Spleen (tissue), 11 donors: ENCODE measurements around the gene ADGRD1. TPM values are rescaled to one million over a fixed set of nuclear protein-coding genes. Genes with fewer than 3 reads are reported as not detected.

Experiments
- DNase-seq: peaks from one replicate; pipeline ENCODE4 v3.0.0-alpha.2; 2020
- H3K27ac ChIP-seq, 8 donors: fragments of 200-600 bp; sonication (generic) in 7 of 8; 1 replicate in 4 of 8; 2 replicates in 4 of 8; pipeline versions ENCODE4 v1.5.0 to v1.8.0; 2016 to 2021; ENCODE audit warnings: inconsistent platforms in 4 of 8, mild to moderate bottlenecking in 4 of 8, moderate library complexity in 1 of 8
- H3K27me3 ChIP-seq, 7 donors: fragments of 200-600 bp; sonication (generic) in 6 of 7; replicated peaks in 1 of 7; 1 replicate in 4 of 7; 2 replicates in 3 of 7; pipeline versions ENCODE4 v1.5.0 to v1.8.0; 2016 to 2021; ENCODE audit warnings: inconsistent platforms in 3 of 7, mild to moderate bottlenecking in 1 of 7
- H3K36me3 ChIP-seq, 6 donors: fragments of 200-600 bp; sonication (generic) in 5 of 6; 1 replicate in 4 of 6; 2 replicates in 2 of 6; pipeline versions ENCODE4 v1.5.0 to v1.8.0; 2016 to 2021; ENCODE audit warnings: inconsistent platforms in 2 of 6
- H3K4me1 ChIP-seq, 6 donors: fragments of 200-600 bp; sonication (generic) in 5 of 6; 1 replicate in 3 of 6; 2 replicates in 3 of 6; pipeline versions ENCODE4 v1.5.0 to v1.8.0; 2016 to 2021; ENCODE audit warnings: inconsistent platforms in 3 of 6
- H3K4me3 ChIP-seq, 8 donors: fragments of 200-600 bp; sonication (generic) in 7 of 8; 1 replicate in 4 of 8; 2 replicates in 4 of 8; pipeline versions ENCODE4 v1.5.0 to v1.8.0; 2016 to 2021; ENCODE audit warnings: inconsistent platforms in 4 of 8, mild to moderate bottlenecking in 4 of 8, moderate library complexity in 2 of 8
- H3K9me3 ChIP-seq, 8 donors: fragments of 200-600 bp; sonication (generic) in 7 of 8; 1 replicate in 4 of 8; 2 replicates in 4 of 8; pipeline versions ENCODE4 v1.5.0 to v1.8.0; 2016 to 2021; ENCODE audit warnings: inconsistent platforms in 4 of 8
- CTCF ChIP-seq, 11 experiments: fragments of 200-600 bp in 7 of 11; fragments of 450-650 bp in 4 of 11; sonication (generic) in 4 of 11; IDR thresholded peaks in 8 of 11; conservative IDR thresholded peaks in 3 of 11; 1 replicate in 7 of 11; 2 replicates in 4 of 11; pipeline versions ENCODE4 v1.4.0 to v1.8.0; 2016 to 2021; ENCODE audit warnings: antibody characterized with exemption in 11 of 11, inconsistent platforms in 4 of 11, mild to moderate bottlenecking in 1 of 11
- POLR2A ChIP-seq, 3 donors: fragments of 450-650 bp; IDR thresholded peaks; one replicate each; pipeline ENCODE4 v1.5.1; 2017; ENCODE audit warnings: antibody characterized with exemption in 3 of 3, mild to moderate bottlenecking in 1 of 3
- POLR2AphosphoS5 ChIP-seq, 3 donors: sonication (generic); formaldehyde crosslinking; IDR thresholded peaks; one replicate each; pipeline ENCODE4 v1.5.1; 2017; ENCODE audit warnings: antibody characterized with exemption in 3 of 3
- WGBS, 5 donors: extraction: QIAGEN DNeasy Blood & Tissue Kit in 3 of 5; methylation state at CpG; one replicate each; pipeline versions ENCODE4 v1.1.5 to v1.1.7; 2013 to 2018; 5-methylcytosine and 5-hydroxymethylcytosine counted together
- intact Hi-C: fragments of 100-400 bp; cut with DNase I; formaldehyde crosslinking; loops from one replicate; pipeline ENCODE4 v1.15.0; 2023; ENCODE audit warnings: low total_unique reads
- polyA plus RNA-seq, 3 donors: library from polyadenylated mRNA; stranded (reverse); fragments of 200-250 nt; gene quantifications; one replicate each; pipeline ENCODE4 v1.2.1, GENCODE V29; 2013
- total RNA-seq, 7 donors: library from RNA; depleted of rRNA in 3 of 7; stranded (reverse); fragments of >200 nt in 3 of 7; fragmentation: NEBNext Ultra II Directional in 4 of 7; extraction: Animal tissue kit (Norgen Biotek cat#: 25700) in 4 of 7; gene quantifications; one replicate each; pipeline versions ENCODE4 v1.1.0 to v1.2.1, GENCODE V29; 2016 to 2021
- donor health status: healthy with polysubstance abuse.
- donor health status: DM: no; HTN: no; CAD: no; lungs with moderate emphysema.
- donor health status: DM: no; HTN: no; CAD: no.
- donor health status: Bipolar disorder and iron deficiency.
- donor health status: healthy.
- donor health status: DM: no; HTN: no; CAD: no.
- donor health status: DM: yes; HTN: yes; CAD: no.

ADGRD1 gene
- total and polyA plus RNA-seq, 10 donors = 0.89 to 9.7 (median 4.8) TPM

- no peaks in the 10 kb centered on the region for H3K9me3 ChIP-seq
- no peak for TF ChIP-seq CTCF (IDR thresholded peaks at IDR 0.05 in 8 of 11, conservative IDR thresholded peaks at IDR 0.05 in 3 of 11)
- no peak for TF ChIP-seq POLR2A (IDR thresholded peaks at IDR 0.05)
- no peak for TF ChIP-seq POLR2AphosphoS5 (IDR thresholded peaks at IDR 0.05)
- H3K27ac ChIP-seq = no peak overlapping the region
- H3K27me3 ChIP-seq = peaks cover 0 to 14% (median 0%) of the 10 kb centered on the region in 7 donors
- H3K36me3 ChIP-seq = no peaks in the 10 kb centered on the region
- intact Hi-C loops = no loop called here
- no peak overlapping the region for H3K4me3 ChIP-seq
- no peak for DNase-seq
- WGBS, 5 donors = 83 to 96% (median 92%) methylated on average over 5 of the region's 5 CpGs
- no peaks in the 10 kb centered on the region for H3K4me1 ChIP-seq
These were observed 34.6 kb downstream of the ADGRD1 start for GRCh38 chr12:130988261-130988660.

- Histone ChIP-seq H3K36me3 (no peaks in the 10 kb centered on the region), H3K9me3 (no peaks in the 10 kb centered on the region), H3K4me1 (no peaks in the 10 kb centered on the region), H3K4me3 (no peak overlapping the region), H3K27ac (no peak overlapping the region), H3K27me3 (peaks cover 0 to 17% (median 0%) of the 10 kb centered on the region in 7 donors)
- WGBS, 5 donors = 55 to 77% (median 72%) methylated on average over 2 of the region's 2 CpGs
- DNase-seq = no peak
- intact Hi-C loops = no loop called here
- TF ChIP-seq POLR2A (IDR thresholded peaks at IDR 0.05) (no peak), CTCF (IDR thresholded peaks at IDR 0.05 in 8 of 11, conservative IDR thresholded peaks at IDR 0.05 in 3 of 11) (no peak), POLR2AphosphoS5 (IDR thresholded peaks at IDR 0.05) (no peak)
These were observed 35.0 kb downstream of the ADGRD1 start for GRCh38 chr12:130988751-130989150.

- H3K9me3 ChIP-seq = no peaks in the 10 kb centered on the region
- intact Hi-C loops = no loop called here
- H3K4me3 ChIP-seq = no peak overlapping the region
- DNase-seq = peak; percentile 66
- 82 to 93% (median 90%) methylated on average over 8 of the region's 8 CpGs for WGBS, 5 donors
- H3K27ac ChIP-seq = no peak overlapping the region
- H3K36me3 ChIP-seq = no peaks in the 10 kb centered on the region
- H3K4me1 ChIP-seq = no peaks in the 10 kb centered on the region
- H3K27me3 ChIP-seq = peaks cover 0 to 19% (median 0%) of the 10 kb centered on the region in 7 donors
- TF ChIP-seq CTCF (IDR thresholded peaks at IDR 0.05 in 8 of 11, conservative IDR thresholded peaks at IDR 0.05 in 3 of 11) (no peak), POLR2A (IDR thresholded peaks at IDR 0.05) (no peak), POLR2AphosphoS5 (IDR thresholded peaks at IDR 0.05) (no peak)
These were observed 35.7 kb downstream of the ADGRD1 start for GRCh38 chr12:130989391-130989790.

GRCh38 chr12:130990034-130990433 is 36.3 kb downstream of the ADGRD1 start:
- Histone ChIP-seq H3K9me3 (no peaks in the 10 kb centered on the region), H3K27ac (no peak overlapping the region), H3K4me1 (no peaks in the 10 kb centered on the region), H3K27me3 (peaks cover 0 to 19% (median 0%) of the 10 kb centered on the region in 7 donors), H3K36me3 (no peaks in the 10 kb centered on the region), H3K4me3 (no peak overlapping the region)
- WGBS, 5 donors = 83 to 91% (median 87%) methylated on average over 8 of the region's 8 CpGs
- peak; percentile 47 for DNase-seq
- no peak for TF ChIP-seq POLR2AphosphoS5 (IDR thresholded peaks at IDR 0.05)
- no peak for TF ChIP-seq POLR2A (IDR thresholded peaks at IDR 0.05)
- no peak for TF ChIP-seq CTCF (IDR thresholded peaks at IDR 0.05 in 8 of 11, conservative IDR thresholded peaks at IDR 0.05 in 3 of 11)
- intact Hi-C loops = no loop called here
